ENCODE measurements around the gene PARD6G. TPM values are rescaled to one million over a fixed set of nuclear protein-coding genes. Genes with fewer than 3 reads are reported as not detected.

Gene PARD6G
- total and polyA plus RNA-seq, 2 of the 13 experiments (the other 11 are each of a cell fraction or from before 2014, with no cell fraction given), result 3.6 to 7.4 TPM

- no peaks in the 10 kb centered on the region for H3K9me3 ChIP-seq (ENCODE audit: low read length)
- H2AFZ ChIP-seq (ENCODE audit: low read length), result no peak overlapping the region
- no peaks in the 10 kb centered on the region for H3K79me2 ChIP-seq (ENCODE audit: insufficient read depth, low read length)
- intact Hi-C loops (cut with micrococcal nuclease; ENCODE audit: unreplicated experiment) (no loop called here), in situ Hi-C loops (cut with HindIII; ENCODE audit: extremely low pct_ligation_motif_present, low pct_unique_long_range_greater_than_20kb) (no loop called here)
- TF ChIP-seq TFE3 (CRISPR knock-in tag; IDR thresholded peaks at IDR 0.05), result no peak
- TF ChIP-seq ZBTB43 (CRISPR knock-in tag; conservative IDR thresholded peaks at IDR 0.05), result no peak
- no peak for TF ChIP-seq TRAFD1 (CRISPR knock-in tag; IDR thresholded peaks at IDR 0.05; ENCODE audit: borderline replicate concordance)
- TF ChIP-seq MTF2 (CRISPR knock-in tag; IDR thresholded peaks at IDR 0.05; ENCODE audit: borderline replicate concordance), result no peak
- no peak for TF ChIP-seq ZNF776 (CRISPR knock-in tag; IDR thresholded peaks at IDR 0.05)
- H3K4me1 ChIP-seq (ENCODE audit: insufficient read depth, low read length), result peaks cover 13% of the 10 kb centered on the region
- no peak for ATAC-seq
- H3K27ac ChIP-seq (ENCODE audit: extremely low read length, insufficient read depth, low read length), result no peak overlapping the region
- WGBS (ENCODE audit: low lambda C conversion rate), result 91% methylated on average over 10 of the region's 20 CpGs
- CTCF ChIA-PET (ENCODE audit: low intra/inter-chr PET ratio, low total read pairs), result no interaction called here
- H3K27me3 ChIP-seq (ENCODE audit: control insufficient read depth in 1 of 2, insufficient read depth in 2 of 2, low read length in 2 of 2), result no peaks in the 10 kb centered on the region
- H3K4me3 ChIP-seq (replicated peaks in 1 of 3; ENCODE audit: insufficient read depth in 1 of 3, low read depth in 2 of 3, low read length in 3 of 3), result no peak overlapping the region
- FAIRE-seq, result no peak
- BruUV-seq (replicated peaks), result no TSS peak
- H3K9ac ChIP-seq (ENCODE audit: insufficient read depth, low read depth, low read length), result no peak overlapping the region
- no peaks in the 10 kb centered on the region for H3K36me3 ChIP-seq (replicated peaks in 1 of 2; ENCODE audit: control insufficient read depth in 1 of 2, insufficient read depth in 2 of 2, low read length in 2 of 2)
- no peak overlapping the region for H3K4me2 ChIP-seq (ENCODE audit: low read depth, low read length)
- POLR2A ChIA-PET, result no interaction called here
- H4K20me1 ChIP-seq (ENCODE audit: insufficient read depth, low read length), result no peaks in the 10 kb centered on the region
- no peak for DNase-seq (ENCODE audit: low spot score)
Measured at GRCh38 chr18:80179857-80180558, 67.3 kb downstream of the PARD6G start.

Data from HepG2 (cell line).